GM19328 (cell line): ENCODE results near the gene RNF141.
A peak's percentile ranks its signal among the peaks of the same experiment; 100 is the strongest.

Experiments
- ATAC-seq: cut with Tn5 transposase; IDR thresholded peaks from one replicate; pipeline ENCODE4 v1.9.1; 2021; ENCODE audit warnings: mild to moderate bottlenecking, moderate library complexity; ENCODE audit not compliant: unreplicated experiment

The RNF141 gene

DNA sequence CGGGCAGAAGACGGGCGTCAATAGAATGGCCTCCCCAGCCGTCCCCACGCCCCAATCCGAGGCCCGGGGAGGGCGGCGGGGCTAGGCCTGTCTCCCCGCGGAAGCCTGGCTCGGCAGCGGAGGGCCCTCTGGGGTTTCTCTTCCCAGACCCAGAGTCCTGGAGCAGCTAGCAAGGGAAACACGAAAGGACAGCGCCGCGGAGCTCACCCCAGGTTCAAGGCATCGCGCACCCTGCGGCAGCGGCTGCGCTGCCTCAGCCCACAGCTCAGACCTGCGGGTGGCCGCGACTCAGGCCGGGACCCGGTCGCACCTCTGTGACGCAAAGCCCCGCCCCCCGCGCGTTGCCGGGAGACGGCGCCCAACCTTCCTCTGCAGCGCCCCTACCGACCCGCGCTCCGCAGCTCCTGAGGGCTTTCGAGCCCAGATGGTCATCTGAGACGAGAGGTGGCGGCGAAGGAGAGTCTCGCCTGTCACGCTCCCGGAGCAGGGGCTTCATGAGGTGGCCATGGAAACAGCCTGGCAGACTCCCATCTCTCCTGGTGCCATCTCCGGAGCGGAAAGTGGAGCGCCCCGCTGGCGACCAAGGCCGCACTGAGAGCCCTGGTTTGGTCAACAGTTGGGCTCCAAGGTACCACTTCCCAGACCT, at the start of gene RNF141:
RNF141 (minus strand) TSS at position 273 of the 646 bp plus-strand sequence. CDS start 7,029 bp downstream, outside the sequence.
- ATAC-seq: peak; percentile 96

DNA sequence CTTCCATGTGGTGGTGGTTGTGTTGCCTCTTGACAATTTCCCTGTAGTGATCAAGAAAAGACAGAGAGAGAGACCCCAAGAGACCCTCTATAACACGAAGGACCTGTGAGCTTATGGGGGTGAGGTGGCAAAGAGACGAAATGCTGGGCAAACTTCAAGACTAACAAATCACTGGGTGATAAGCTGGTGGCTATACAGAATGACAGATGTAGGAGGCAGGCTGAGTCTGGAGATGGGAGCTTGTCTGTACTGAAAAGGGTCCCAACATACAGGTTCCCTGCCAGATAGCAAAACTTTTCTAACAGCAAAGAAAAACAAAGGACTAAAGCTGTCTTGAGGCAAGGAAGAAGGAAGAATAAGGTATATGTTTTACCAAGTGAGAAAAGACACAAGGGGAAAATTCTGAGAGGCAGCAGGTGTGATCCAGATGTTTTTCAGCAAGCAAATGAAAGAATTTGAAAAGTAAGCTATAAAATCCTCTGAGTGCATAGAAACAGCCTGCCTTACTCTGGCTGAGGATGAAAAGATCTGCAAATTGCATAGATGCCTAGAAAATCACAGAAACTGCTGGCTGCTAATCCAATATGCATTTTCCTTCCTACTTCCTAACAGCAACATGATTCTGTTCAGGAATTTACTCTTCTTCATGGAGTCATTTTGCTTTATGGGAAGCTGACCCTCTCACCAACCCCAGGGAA, 49.4 kb upstream of the RNF141 start:
- ATAC-seq: no peak

DNA sequence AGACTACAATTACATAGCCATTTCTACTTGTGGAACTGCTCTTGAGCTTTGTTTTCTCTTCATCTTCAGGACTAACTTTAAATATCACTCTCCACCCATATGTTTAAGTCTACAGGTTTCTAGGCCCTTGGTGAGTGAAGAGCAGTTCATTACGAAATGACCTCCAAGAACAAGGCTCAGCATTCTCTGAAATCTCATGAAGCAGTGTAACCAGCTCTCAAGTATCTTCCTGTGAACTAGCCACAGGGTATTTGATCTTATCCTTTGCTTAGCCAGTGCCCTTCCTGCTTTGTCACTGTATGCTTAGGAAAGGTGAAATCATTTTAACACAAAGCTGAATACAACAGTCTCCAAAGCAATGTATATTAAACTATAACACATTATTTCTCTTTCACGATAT, 47.9 kb upstream of the RNF141 start:
- no peak for ATAC-seq

DNA sequence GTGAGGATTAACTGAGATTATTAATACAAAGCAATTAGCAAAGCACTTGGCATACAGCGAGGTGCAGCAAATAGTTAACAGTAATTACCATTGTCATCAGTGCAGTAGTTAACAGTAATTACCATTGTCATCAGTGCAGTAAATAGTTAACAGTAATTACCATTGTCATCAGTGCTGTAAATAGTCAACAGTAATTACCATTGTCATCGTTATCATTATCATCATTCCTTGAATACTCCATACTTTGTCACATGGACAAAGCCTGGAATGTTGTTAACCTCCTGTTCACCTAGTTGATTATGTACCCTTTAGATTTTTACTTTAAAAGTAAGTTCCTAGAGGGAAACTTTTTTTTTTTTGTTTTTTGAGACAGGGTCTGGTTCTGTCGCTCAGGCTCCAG, 47.0 kb upstream of the RNF141 start:
- ATAC-seq: no peak

GRCh38 chr11:10587388-10587787, 46.4 kb upstream of the RNF141 start:
- no peak for ATAC-seq

DNA sequence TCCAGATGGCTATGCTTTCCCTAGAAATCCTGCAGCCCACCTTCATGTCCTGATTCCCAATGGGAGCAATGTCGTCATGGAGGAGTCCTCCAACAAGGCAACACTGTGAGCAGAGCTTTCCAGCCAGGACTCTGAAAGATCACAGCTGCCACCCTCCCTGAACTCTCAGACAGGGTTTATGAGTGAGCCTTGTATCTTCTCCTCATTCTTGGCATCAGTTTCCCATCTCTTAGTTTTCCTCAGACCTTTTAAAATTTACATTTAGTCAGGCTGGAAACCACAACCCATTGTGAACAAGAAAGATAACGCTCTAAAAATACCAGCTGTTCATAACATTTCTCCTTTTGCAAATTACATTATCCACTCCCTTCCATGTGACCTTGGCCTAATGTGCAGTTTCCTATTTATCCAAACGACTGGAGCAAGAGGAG, 43.1 kb upstream of the RNF141 start:
- ATAC-seq: no peak

- no peak for ATAC-seq
These were observed 40.6 kb upstream of the RNF141 start for GRCh38 chr11:10581481-10582019.

- no peak for ATAC-seq
These were observed 39.6 kb upstream of the RNF141 start for GRCh38 chr11:10580623-10581022.

- no peak for ATAC-seq
These were observed 38.7 kb upstream of the RNF141 start for GRCh38 chr11:10579700-10580099.

DNA sequence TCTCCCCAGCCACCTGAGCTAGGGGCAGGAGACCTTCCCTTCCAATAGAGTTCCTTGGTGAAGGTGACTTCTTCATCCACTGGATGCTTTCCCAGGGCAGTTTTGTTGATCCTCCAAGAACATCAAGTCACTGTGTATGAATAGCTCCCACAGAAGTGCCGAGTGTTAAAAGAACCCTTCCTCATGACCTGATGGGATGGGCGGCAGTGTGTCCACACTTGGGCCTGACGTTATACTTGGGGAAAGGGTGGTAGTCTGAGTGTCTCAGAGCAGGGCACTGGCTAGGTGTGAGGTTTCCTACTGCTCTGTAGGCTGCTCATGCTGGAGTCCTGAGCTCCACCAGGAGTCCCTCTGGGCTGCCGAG, 35.0 kb upstream of the RNF141 start:
- ATAC-seq: no peak

GRCh38 chr11:10575346-10576034, 34.5 kb upstream of the RNF141 start:
- ATAC-seq: no peak

- ATAC-seq: no peak
These were observed 32.6 kb upstream of the RNF141 start for GRCh38 chr11:10573556-10573955.

DNA sequence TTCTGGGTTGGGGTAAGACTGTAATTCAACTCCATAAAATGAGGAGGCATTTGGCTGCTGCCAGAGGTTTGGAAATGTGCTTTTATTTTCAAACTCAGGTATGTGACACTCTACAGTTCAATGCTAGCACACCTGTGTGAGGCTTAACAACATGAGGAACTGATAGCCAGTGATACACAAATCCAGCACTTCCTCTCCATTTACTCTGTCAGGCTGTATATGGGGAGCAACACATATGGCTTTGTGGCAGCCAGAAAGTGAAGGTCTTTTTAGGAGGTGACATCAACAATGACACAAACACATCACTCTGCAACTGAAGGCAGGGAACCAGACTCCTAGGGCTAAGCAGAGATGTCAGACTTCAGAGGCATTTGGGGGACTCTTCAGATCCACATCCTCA, 32.0 kb upstream of the RNF141 start:
- ATAC-seq: no peak

GRCh38 chr11:10572533-10572932, 31.5 kb upstream of the RNF141 start:
- ATAC-seq: no peak

GRCh38 chr11:10568486-10568941, 27.5 kb upstream of the RNF141 start, which contains the start of gene LYVE1:
Gene LYVE1 (minus strand): TSS chr11:10568665. CDS start chr11:10568532, 133 bp downstream.
- no peak for ATAC-seq

DNA sequence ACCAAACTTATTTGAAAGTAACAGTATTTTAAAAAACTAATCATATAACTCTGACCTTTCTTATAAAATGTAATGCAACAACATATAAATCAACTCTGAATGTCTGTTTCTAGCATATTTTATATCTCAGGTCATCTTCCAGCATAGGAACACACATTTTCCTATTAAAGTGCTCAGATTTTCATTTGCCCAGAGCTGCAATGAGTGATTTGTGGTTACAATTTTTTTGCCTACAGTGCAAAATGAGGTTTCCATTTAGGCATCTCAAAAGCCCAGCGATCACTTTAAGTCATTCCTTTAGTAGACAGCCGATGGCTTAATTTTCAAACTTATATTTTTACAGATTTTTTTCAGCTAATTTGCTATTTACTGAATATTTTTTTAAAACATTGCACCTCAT, 26.5 kb upstream of the RNF141 start:
- ATAC-seq: no peak

GRCh38 chr11:10566257-10566957, 25.4 kb upstream of the RNF141 start:
- ATAC-seq: no peak

DNA sequence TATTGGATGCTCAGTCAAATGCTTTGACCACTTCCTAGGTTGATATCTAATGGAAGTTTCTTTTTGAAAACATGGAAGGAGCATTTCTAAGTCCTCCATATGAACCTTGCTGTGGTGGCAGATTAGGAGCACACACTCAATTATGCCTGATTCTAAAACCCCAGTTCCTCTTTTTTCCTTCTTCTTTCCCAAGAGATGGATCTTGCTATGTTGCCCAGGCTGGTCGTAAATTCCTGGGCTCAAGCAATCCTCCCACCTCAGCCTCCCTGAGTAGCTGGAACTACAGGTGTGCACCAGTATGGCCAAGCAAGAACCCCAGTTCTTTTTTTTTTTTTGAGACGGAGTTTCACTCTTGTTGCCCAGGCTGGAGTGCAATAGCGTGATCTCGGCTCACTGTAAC, 24.5 kb upstream of the RNF141 start:
- no peak for ATAC-seq

DNA sequence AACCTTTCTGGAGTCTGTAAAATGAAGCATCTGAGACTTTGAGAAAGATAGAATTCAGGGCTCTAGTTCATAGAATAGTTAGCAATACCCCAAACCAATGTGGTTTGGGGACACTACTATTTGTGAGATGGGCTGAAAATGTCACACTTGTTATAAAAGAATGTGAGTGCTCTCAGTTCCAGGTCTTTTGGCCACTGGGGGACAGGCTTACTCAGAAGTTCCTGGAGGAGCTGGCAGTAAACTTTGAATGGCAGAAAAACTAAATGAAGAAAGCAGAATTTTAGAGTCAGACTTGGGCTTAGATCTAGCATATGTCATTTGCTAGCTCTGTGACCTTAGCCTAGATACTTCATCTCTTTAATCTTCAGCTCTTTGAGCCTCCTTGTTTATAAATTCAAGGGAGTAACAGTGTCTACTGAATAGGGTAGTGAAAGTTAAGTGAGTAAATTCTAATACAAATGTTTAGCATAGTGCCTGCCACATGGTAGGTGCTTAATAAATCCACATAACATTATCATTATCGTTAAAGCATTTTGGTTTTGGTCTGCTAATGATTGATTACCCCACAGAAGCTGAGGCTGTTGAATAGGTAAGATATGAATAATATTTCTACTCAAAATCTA, 23.8 kb upstream of the RNF141 start:
- no peak for ATAC-seq

DNA sequence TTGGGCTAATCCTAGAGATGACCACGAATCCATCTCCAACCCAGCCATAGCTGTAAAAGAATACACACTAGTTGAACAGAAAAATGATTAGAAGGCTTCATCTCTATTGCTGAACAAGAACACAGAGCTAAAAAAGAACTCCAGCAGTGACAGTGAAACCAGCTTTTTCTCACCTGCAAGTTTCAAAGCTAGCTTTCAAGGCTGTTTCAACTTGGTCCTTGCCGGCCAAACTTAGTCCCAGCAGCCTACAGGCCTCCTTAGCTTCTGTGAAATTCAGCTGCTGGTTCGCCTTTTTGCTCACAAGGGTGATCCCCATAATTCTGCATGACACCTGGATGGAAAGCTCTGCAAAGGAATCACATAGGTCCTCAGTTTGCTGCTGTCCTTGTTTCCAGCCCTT, 23.0 kb upstream of the RNF141 start:
- ATAC-seq: no peak

- no peak for ATAC-seq
These were observed 21.0 kb upstream of the RNF141 start for GRCh38 chr11:10561947-10562346.
